HG02642 (cell line): ENCODE measurements around the gene SLIT1.

Experiments
- ATAC-seq: cut with Tn5 transposase; IDR thresholded peaks from one replicate; pipeline ENCODE4 v1.9.1; 2021; ENCODE audit warnings: mild to moderate bottlenecking; ENCODE audit not compliant: unreplicated experiment, poor library complexity

Gene SLIT1

GRCh38 chr10:97032624-97033023, 153.1 kb downstream of the SLIT1 start:
- ATAC-seq: no peak

- ATAC-seq: no peak
Measured at GRCh38 chr10:97031459-97031858, 154.3 kb downstream of the SLIT1 start.

- ATAC-seq: no peak
Measured at GRCh38 chr10:97030894-97031293, 154.9 kb downstream of the SLIT1 start.

GRCh38 chr10:97029271-97029670, 156.5 kb downstream of the SLIT1 start:
- no peak for ATAC-seq

- no peak for ATAC-seq
Measured at GRCh38 chr10:97028832-97029178, 157.0 kb downstream of the SLIT1 start.

GRCh38 chr10:97028126-97028831, 157.5 kb downstream of the SLIT1 start:
- ATAC-seq: no peak

GRCh38 chr10:97025613-97026242, 160.0 kb downstream of the SLIT1 start:
- ATAC-seq: no peak

GRCh38 chr10:97024168-97025073, 161.3 kb downstream of the SLIT1 start:
- no peak for ATAC-seq

- ATAC-seq: no peak
Measured at GRCh38 chr10:97023401-97024167, 162.2 kb downstream of the SLIT1 start.

GRCh38 chr10:97022616-97023015, 163.1 kb downstream of the SLIT1 start:
- no peak for ATAC-seq

GRCh38 chr10:97020452-97021400, 165.0 kb downstream of the SLIT1 start:
- ATAC-seq: no peak

GRCh38 chr10:97019213-97019844, 166.4 kb downstream of the SLIT1 start:
- ATAC-seq: no peak

- ATAC-seq: no peak
Measured at GRCh38 chr10:97018251-97019212, 167.2 kb downstream of the SLIT1 start.

- no peak for ATAC-seq
Measured at GRCh38 chr10:97017474-97017903, 168.3 kb downstream of the SLIT1 start.

GRCh38 chr10:97016728-97017473, 168.9 kb downstream of the SLIT1 start:
- ATAC-seq: peak; percentile 77

GRCh38 chr10:97015240-97015639, 170.5 kb downstream of the SLIT1 start:
- ATAC-seq: no peak

GRCh38 chr10:97013983-97014382, 171.8 kb downstream of the SLIT1 start:
- ATAC-seq: no peak
